H9 (cell line): ENCODE data around the gene CXorf58. TPM values are rescaled to one million over a fixed set of nuclear protein-coding genes. Genes with fewer than 3 reads are reported as not detected.

Source experiments
- DNase-seq: peaks from one replicate; pipeline ENCODE4 v3.0.0-alpha.2; 2017
- H2AFZ ChIP-seq: one replicate; pipeline ENCODE4 v1.6.1; 2013; ENCODE audit warnings: mild to moderate bottlenecking, low read length, control low read depth, moderate library complexity
- H2AK5ac ChIP-seq: 2 replicates; pipeline ENCODE4 v1.6.1; 2013; ENCODE audit warnings: low read length, control low read depth, mixed read lengths; ENCODE audit not compliant: insufficient read length
- H2BK120ac ChIP-seq: one replicate; pipeline ENCODE4 v1.6.1; 2013; ENCODE audit warnings: low read depth, mild to moderate bottlenecking, low read length, control low read depth, inconsistent platforms; ENCODE audit not compliant: poor library complexity, severe bottlenecking
- H2BK12ac ChIP-seq: 2 replicates; pipeline ENCODE4 v1.6.1; 2013; ENCODE audit warnings: low read length, control low read depth, mixed read lengths, low read depth; ENCODE audit not compliant: insufficient read length
- H2BK15ac ChIP-seq: 2 replicates; pipeline ENCODE4 v1.6.1; 2013; ENCODE audit warnings: low read depth, low read length, control low read depth
- H2BK20ac ChIP-seq: one replicate; pipeline ENCODE4 v1.6.1; 2013; ENCODE audit warnings: low read depth, mild to moderate bottlenecking, low read length, control low read depth, inconsistent platforms; ENCODE audit not compliant: poor library complexity, severe bottlenecking
- H2BK5ac ChIP-seq: 2 replicates; pipeline ENCODE4 v1.6.1; 2013; ENCODE audit warnings: low read length, control low read depth, mixed read lengths; ENCODE audit not compliant: insufficient read length
- H3K14ac ChIP-seq: 2 replicates; pipeline ENCODE4 v1.6.1; 2013; ENCODE audit warnings: low read length, control low read depth; ENCODE audit not compliant: insufficient read depth
- H3K18ac ChIP-seq: 2 replicates; pipeline ENCODE4 v1.6.1; 2013; ENCODE audit warnings: low read depth, mild to moderate bottlenecking, mixed read lengths, low read length, control low read depth; ENCODE audit not compliant: insufficient read length
- H3K23ac ChIP-seq: 2 replicates; pipeline ENCODE4 v1.6.1; 2013; ENCODE audit warnings: low read length, control low read depth, mixed read lengths, low read depth; ENCODE audit not compliant: insufficient read length
- H3K23me2 ChIP-seq: 2 replicates; pipeline ENCODE4 v1.6.1; 2013; ENCODE audit warnings: low read depth, mild to moderate bottlenecking, mixed read lengths, low read length, control low read depth; ENCODE audit not compliant: insufficient read length, poor library complexity, severe bottlenecking
- H3K27ac ChIP-seq: 2 replicates; pipeline ENCODE4 v1.5.1; 2013; ENCODE audit warnings: low read length, control low read depth, mixed read lengths, low read depth; ENCODE audit not compliant: insufficient read length
- H3K27me3 ChIP-seq: 2 replicates; pipeline ENCODE4 v1.6.1; 2013; ENCODE audit warnings: low read length, control low read depth, inconsistent platforms; ENCODE audit not compliant: insufficient read depth
- H3K4ac ChIP-seq: 2 replicates; pipeline ENCODE4 v1.6.1; 2013; ENCODE audit warnings: low read depth, mild to moderate bottlenecking, control low read depth, inconsistent platforms, low read length, moderate library complexity
- H3K4me1 ChIP-seq: 2 replicates; pipeline ENCODE4 v1.6.1; 2013; ENCODE audit warnings: low read length, control low read depth, inconsistent platforms; ENCODE audit not compliant: insufficient read depth
- H3K4me2 ChIP-seq: 2 replicates; pipeline ENCODE4 v1.6.1; 2013; ENCODE audit warnings: low read length, control low read depth, mixed read lengths; ENCODE audit not compliant: insufficient read length, insufficient read depth
- H3K56ac ChIP-seq: 2 replicates; pipeline ENCODE4 v1.6.1; 2013; ENCODE audit warnings: low read depth, mild to moderate bottlenecking, mixed read lengths, low read length, control low read depth; ENCODE audit not compliant: insufficient read length
- H3K79me1 ChIP-seq: 2 replicates; pipeline ENCODE4 v1.6.1; 2013; ENCODE audit warnings: low read depth, mild to moderate bottlenecking, moderate library complexity, low read length, control low read depth, inconsistent platforms; ENCODE audit not compliant: insufficient read depth, poor library complexity, severe bottlenecking
- H3K79me2 ChIP-seq: 2 replicates; pipeline ENCODE4 v1.6.1; 2013; ENCODE audit warnings: low read length, control low read depth, inconsistent platforms; ENCODE audit not compliant: insufficient read depth
- H3K9ac ChIP-seq: 2 replicates; pipeline ENCODE4 v1.6.1; 2013; ENCODE audit warnings: low read length, control low read depth, mixed read lengths; ENCODE audit not compliant: insufficient read length; ENCODE audit errors: extremely low read depth
- H3K9me3 ChIP-seq: one replicate; pipeline ENCODE4 v1.6.1; 2013; ENCODE audit warnings: low read depth, low read length, inconsistent platforms; ENCODE audit not compliant: control insufficient read depth
- H3T11ph ChIP-seq: one replicate; pipeline ENCODE4 v1.6.1; 2013; ENCODE audit warnings: mild to moderate bottlenecking, low read length, control low read depth, inconsistent platforms
- H4K20me1 ChIP-seq: one replicate; pipeline ENCODE4 v1.6.1; 2013; ENCODE audit not compliant: control insufficient read depth, insufficient read length, insufficient read depth
- H4K5ac ChIP-seq: 2 replicates; pipeline ENCODE4 v1.6.1; 2013; ENCODE audit warnings: low read depth, mild to moderate bottlenecking, mixed read lengths, low read length, control low read depth; ENCODE audit not compliant: insufficient read length
- H4K8ac ChIP-seq: replicated peaks from 2 replicates; pipeline ENCODE4 v1.6.1; 2013; ENCODE audit warnings: low read length, control low read depth, mixed read lengths, low read depth; ENCODE audit not compliant: insufficient read length
- H4K91ac ChIP-seq: 2 replicates; pipeline ENCODE4 v1.6.1; 2013; ENCODE audit warnings: low read depth, mild to moderate bottlenecking, moderate library complexity, mixed read lengths, low read length, control low read depth; ENCODE audit not compliant: insufficient read length
- H3K27ac Mint-ChIP-seq, 3 experiments: 2 replicates in 2 of 3; 3 replicates in 1 of 3; pipeline ENCODE4 v1.8.0; 2020 to 2021; ENCODE audit warnings: mixed read lengths in 3 of 3, mild to moderate bottlenecking in 1 of 3, moderate library complexity in 1 of 3
- H3K27me3 Mint-ChIP-seq: 2 replicates; pipeline ENCODE4 v1.8.0; 2021; ENCODE audit warnings: low read depth, mild to moderate bottlenecking, moderate library complexity, mixed read lengths
- H3K36me3 Mint-ChIP-seq, 3 experiments: 2 replicates in 2 of 3; 3 replicates in 1 of 3; pipeline ENCODE4 v1.8.0; 2020 to 2021; ENCODE audit warnings: low read depth in 3 of 3, mixed read lengths in 3 of 3; ENCODE audit not compliant: insufficient read depth in 1 of 3
- H3K4me1 Mint-ChIP-seq, 2 experiments: 2 replicates each; pipeline ENCODE4 v1.8.0; 2020; ENCODE audit warnings: mixed read lengths in 2 of 2
- H3K4me3 Mint-ChIP-seq, 2 experiments: 2 replicates in 1 of 2; 3 replicates in 1 of 2; pipeline ENCODE4 v1.8.0; 2020 to 2021; ENCODE audit warnings: mild to moderate bottlenecking in 2 of 2, mixed read lengths in 2 of 2, moderate library complexity in 1 of 2
- H3K9me3 Mint-ChIP-seq, 2 experiments: 2 replicates in 1 of 2; 3 replicates in 1 of 2; pipeline ENCODE4 v1.8.0; 2020; ENCODE audit warnings: mild to moderate bottlenecking in 2 of 2, mixed read lengths in 2 of 2, moderate library complexity in 1 of 2
- WGBS: extraction: QIAGEN DNeasy Blood & Tissue Kit; methylation state at CpG from one replicate; pipeline ENCODE4 v1.1.7; 2013; ENCODE audit warnings: missing lambda C conversion rate, low lambda C conversion rate, mixed read lengths; ENCODE audit not compliant: insufficient read length; ENCODE audit errors: extremely low coverage; 5-methylcytosine and 5-hydroxymethylcytosine counted together
- total RNA-seq: library from RNA; stranded (reverse); gene quantifications from 2 replicates; pipeline ENCODE4 v1.2.1, GENCODE V29; 2021
- TF ChIP-seq, protein P1 (sequence below): fragments of 200-600 bp; sonication (generic); conservative IDR thresholded peaks from 3 replicates; pipeline ENCODE4 v1.8.0; 2021; ENCODE audit warnings: antibody characterized with exemption, mild to moderate bottlenecking

Gene CXorf58
- total RNA-seq, 1 experiment from 2014 or later, result not detected

DNA sequence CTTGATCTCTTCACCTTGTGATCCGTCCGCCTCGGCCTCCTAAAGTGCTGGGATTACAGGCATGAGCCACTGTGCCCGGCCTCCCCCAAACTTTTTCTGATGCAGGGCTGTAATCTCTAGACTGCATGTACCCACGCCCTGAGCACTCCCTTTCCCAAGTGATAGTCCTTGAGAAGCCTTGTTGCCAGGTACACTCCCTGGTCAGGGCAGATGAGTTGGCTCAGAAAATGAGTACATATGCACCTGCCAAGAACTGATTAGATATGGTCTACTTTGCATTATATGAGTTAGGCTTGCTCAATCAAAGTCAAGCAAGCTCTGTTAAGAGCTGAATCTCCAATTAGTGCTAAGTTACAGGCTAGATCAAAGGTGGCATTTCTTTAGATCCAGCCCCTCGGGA lies 20.4 kb upstream of the CXorf58 start:
- H3K27me3 ChIP-seq, result no peaks in the 10 kb centered on the region
- H3K18ac ChIP-seq, result no peak overlapping the region
- no CpG with 5 or more reads among the region's 6 CpGs for WGBS
- 0 out of 2 replicates have a peak, but pooled peaks cover 1% of the 10 kb centered on the region for H3K79me2 ChIP-seq
- no peak overlapping the region for H2BK5ac ChIP-seq
- no peak overlapping the region for H3K9ac ChIP-seq
- no peaks in the 10 kb centered on the region for H3K9me3 ChIP-seq
- no peak overlapping the region for H3K23ac ChIP-seq
- H2BK20ac ChIP-seq, result no peak overlapping the region
- H4K5ac ChIP-seq, result no peak overlapping the region
- Mint-ChIP-seq H3K4me1 (peaks cover 30 to 37% of the 10 kb centered on the region in 2 experiments), H3K4me3 (no peak overlapping the region), H3K27me3 (no peaks in the 10 kb centered on the region), H3K27ac (peak overlapping the region in 2 of 3 experiments; percentile 27 to 76; a peak in 2 of 7 replicates), H3K9me3 (no peaks in the 10 kb centered on the region), H3K36me3 (peaks cover 0 to 14% (median 2%) of the 10 kb centered on the region in 3 experiments; a peak in 5 of 7 replicates)
- no peak overlapping the region for H3K27ac ChIP-seq
- DNase-seq, result no peak
- H4K91ac ChIP-seq, result no peak overlapping the region
- no peak overlapping the region for H2AFZ ChIP-seq
- H3K56ac ChIP-seq, result no peak overlapping the region
- H3K14ac ChIP-seq, result no peak overlapping the region
- H3K4me1 ChIP-seq, result no peaks in the 10 kb centered on the region; the same call in 1 of the 2 replicates
- H3K23me2 ChIP-seq, result no peaks in the 10 kb centered on the region
- no peak overlapping the region for H3T11ph ChIP-seq
- no peak overlapping the region for H2BK15ac ChIP-seq
- no peak overlapping the region for H2BK12ac ChIP-seq
- H4K20me1 ChIP-seq, result no peaks in the 10 kb centered on the region
- no peaks in the 10 kb centered on the region for H3K79me1 ChIP-seq
- TF ChIP-seq, protein P1, sequence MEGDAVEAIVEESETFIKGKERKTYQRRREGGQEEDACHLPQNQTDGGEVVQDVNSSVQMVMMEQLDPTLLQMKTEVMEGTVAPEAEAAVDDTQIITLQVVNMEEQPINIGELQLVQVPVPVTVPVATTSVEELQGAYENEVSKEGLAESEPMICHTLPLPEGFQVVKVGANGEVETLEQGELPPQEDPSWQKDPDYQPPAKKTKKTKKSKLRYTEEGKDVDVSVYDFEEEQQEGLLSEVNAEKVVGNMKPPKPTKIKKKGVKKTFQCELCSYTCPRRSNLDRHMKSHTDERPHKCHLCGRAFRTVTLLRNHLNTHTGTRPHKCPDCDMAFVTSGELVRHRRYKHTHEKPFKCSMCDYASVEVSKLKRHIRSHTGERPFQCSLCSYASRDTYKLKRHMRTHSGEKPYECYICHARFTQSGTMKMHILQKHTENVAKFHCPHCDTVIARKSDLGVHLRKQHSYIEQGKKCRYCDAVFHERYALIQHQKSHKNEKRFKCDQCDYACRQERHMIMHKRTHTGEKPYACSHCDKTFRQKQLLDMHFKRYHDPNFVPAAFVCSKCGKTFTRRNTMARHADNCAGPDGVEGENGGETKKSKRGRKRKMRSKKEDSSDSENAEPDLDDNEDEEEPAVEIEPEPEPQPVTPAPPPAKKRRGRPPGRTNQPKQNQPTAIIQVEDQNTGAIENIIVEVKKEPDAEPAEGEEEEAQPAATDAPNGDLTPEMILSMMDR, result no peak
- no peak overlapping the region for H3K4ac ChIP-seq
- H2BK120ac ChIP-seq, result no peak overlapping the region
- H3K4me2 ChIP-seq, result no peak overlapping the region
- H4K8ac ChIP-seq, result no peak overlapping the region
- H2AK5ac ChIP-seq, result no peak overlapping the region
